Activated CD4-positive, alpha-beta T cell treated with anti-CD3 and anti-CD28 coated beads, Interleukin-2, Interleukin-4, amounts not matched to agents 100 ng/mL and 50 ng/mL, durations not matched to agents 16 hours and 8 hours (primary cell): ENCODE data around the gene SAP25.
A peak's percentile ranks its signal among the peaks of the same experiment; 100 is the strongest.

Experiments
- DNase-seq: peaks from one replicate; pipeline ENCODE4 v3.0.0-alpha.2; 2020; ENCODE audit warnings: low spot score

The SAP25 gene

GRCh38 chr7:100573691-100574361, at the start of gene SAP25:
Gene SAP25 (minus strand): TSS chr7:100573900. CDS start chr7:100573742, 158 bp downstream.
- no peak for DNase-seq

DNA sequence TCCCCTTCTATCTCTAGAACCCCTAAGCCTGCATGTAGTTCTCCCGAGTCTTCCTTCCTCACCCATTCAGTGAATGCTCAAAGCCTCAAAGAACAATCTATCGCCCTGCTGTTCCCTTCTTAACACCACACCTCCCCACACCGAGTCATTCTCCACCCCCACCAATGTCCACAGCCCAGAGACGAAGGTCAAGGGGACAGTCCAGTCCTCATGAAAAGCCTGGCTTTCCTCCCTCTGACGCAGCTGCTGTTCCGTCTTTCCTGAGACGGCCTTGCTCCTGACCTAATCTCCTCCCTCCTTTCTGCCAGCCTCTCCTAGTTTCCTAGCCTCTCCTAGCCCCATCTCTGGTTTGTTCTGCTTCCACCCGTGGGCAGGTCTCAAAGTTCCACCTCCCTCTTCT, 47.9 kb upstream of the SAP25 start:
- DNase-seq, result no peak

GRCh38 chr7:100620804-100621203, 47.1 kb upstream of the SAP25 start:
- DNase-seq, result no peak

DNA sequence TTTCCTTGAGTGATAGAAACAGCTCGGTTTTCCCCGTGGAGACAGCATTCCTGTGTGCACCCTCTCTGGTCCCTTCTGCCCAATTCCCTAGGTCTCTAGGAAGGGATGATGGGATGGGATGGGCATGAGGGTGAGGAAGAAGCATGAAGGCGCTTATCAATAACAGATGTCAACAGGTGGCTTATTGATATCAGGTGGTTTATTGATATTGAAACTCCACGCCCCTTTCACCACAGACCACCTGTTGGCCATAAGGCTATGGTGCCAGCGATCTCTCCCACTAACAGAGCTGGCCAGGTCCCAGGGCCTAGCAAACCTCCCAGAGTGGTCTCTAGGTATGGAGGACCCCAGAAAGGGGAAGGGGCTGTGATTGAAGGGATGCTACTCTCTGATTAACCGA, 46.5 kb upstream of the SAP25 start:
- DNase-seq, result no peak

DNA sequence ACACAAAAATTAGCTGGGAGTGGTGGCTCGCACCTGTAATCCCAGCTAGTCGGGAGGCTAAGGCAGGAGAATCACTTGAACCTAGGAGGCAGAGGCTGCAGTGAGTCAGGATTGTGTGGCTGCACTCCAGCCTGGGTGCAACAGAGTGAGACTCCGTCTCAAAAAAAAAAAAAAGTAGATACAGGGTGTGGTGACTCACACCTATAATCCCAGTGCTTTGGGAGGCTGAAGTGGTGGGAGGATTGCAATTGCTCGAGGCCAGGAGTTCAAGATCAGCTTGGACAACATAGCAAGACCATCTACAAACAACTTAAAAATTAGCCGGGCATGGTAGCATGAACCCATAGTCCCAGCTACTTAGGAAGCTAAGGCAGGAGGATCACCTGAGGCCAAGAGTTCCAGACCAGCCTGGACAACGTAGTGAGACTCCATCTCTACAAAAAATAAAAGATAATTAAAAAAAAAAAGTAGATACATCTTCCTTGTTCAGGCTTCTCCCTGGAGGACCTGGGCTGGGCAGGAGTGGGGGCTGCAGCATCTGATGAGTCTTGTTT, 40.7 kb upstream of the SAP25 start:
- no peak for DNase-seq

DNA sequence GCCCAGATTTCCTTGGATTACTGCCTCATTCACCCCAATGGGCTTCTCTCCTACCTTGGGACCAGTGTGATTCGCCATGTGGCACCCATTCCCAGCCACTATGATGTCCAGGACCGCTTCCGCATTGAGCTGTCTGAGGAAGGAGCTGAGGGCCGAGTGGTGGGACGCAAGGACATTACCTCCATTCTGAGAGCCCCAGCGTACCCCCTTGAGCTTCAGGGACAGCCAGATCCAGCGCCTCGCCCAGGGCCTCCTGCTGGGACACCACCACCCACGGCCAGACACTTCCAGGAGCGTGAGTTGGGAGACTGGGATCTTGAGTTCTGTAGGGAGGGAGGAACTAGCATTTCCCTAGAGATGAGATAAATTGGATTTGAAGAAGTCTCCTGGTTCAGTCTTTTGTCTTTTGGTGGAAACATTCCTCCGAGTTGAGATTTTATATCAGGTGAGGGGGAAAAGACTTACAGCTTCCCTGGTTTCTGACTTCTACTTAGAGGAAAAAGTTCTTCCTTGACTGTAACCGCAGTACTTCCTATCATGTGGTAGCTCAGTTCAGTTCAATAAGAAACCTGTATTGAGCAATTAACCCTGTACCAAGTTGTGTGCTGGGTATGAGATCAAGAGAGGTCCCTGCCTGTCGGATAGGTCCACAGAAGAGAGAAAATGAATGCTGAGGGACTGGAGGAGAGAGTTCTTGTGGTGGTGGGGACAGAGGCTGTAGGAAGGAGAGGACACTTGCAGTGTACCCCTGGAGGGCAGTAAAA, 39.9 kb upstream of the SAP25 start:
- no peak for DNase-seq

GRCh38 chr7:100612730-100613390, 39.2 kb upstream of the SAP25 start:
- DNase-seq, result no peak

DNA sequence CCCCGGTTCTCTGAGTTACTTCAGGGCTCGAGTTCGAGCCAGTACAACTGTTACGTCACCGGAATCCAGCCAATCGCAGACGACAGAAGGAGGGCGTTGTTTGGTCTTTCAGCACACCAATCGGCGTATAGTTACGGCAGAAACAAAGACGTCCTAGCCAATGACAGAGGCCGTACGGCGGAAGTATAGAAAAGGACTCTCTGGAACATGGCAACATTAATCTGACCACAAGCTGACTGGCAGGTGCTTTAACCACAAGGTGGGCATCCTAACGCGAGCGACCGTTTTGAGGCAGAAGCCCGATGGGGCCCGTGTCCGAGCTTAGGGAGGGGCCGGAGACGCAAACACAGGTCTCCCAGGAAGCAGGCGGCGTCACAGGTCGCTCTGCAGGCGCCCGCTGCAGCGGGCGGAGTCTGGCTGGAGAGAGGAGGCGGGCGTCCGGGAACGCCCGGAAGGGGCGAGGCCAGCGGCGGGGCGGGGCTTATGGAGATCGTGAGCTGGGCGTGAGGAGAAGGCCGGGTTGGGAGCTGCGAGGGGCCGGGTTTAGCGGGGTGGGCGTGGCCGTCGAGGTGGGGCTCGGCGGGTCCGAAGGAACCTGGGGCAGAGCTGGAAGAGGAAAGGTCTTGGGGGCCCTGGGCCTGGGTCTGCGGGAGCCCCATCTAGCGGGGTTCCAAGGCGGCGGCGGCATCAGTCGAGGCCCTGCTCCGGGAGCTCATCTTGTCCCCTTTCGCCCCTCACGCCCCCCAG, 38.5 kb upstream of the SAP25 start, which contains the start of gene MOSPD3:
TSS of gene MOSPD3 (plus strand) at position 558 of the 747 bp plus-strand sequence. CDS start 252 bp downstream, outside the sequence.
- DNase-seq, result peak; percentile 98

DNA sequence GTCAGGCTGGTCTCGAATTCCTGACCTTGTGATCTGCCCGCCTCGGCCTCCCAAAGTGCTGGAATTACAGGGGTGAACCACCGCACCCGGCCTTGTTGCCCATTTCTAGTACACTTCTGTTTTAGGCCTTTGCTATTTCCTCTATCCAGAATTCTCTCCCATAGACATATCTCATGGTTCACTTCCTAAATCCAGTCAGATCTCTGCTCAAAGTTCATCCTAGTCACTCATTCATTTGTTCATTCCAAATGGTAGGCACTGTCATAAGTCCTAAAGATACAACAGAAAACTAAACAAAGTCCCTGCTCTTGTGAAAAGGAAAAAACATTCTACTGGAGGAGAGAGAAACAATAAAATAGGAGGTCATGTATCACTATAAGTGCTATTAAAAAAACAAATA, 36.3 kb upstream of the SAP25 start:
- no peak for DNase-seq

- no peak for DNase-seq
Measured at GRCh38 chr7:100607111-100607510, 33.4 kb upstream of the SAP25 start.

GRCh38 chr7:100606313-100606712, 32.6 kb upstream of the SAP25 start:
- no peak for DNase-seq

- no peak for DNase-seq
Measured at GRCh38 chr7:100604976-100605911, 31.5 kb upstream of the SAP25 start.

DNA sequence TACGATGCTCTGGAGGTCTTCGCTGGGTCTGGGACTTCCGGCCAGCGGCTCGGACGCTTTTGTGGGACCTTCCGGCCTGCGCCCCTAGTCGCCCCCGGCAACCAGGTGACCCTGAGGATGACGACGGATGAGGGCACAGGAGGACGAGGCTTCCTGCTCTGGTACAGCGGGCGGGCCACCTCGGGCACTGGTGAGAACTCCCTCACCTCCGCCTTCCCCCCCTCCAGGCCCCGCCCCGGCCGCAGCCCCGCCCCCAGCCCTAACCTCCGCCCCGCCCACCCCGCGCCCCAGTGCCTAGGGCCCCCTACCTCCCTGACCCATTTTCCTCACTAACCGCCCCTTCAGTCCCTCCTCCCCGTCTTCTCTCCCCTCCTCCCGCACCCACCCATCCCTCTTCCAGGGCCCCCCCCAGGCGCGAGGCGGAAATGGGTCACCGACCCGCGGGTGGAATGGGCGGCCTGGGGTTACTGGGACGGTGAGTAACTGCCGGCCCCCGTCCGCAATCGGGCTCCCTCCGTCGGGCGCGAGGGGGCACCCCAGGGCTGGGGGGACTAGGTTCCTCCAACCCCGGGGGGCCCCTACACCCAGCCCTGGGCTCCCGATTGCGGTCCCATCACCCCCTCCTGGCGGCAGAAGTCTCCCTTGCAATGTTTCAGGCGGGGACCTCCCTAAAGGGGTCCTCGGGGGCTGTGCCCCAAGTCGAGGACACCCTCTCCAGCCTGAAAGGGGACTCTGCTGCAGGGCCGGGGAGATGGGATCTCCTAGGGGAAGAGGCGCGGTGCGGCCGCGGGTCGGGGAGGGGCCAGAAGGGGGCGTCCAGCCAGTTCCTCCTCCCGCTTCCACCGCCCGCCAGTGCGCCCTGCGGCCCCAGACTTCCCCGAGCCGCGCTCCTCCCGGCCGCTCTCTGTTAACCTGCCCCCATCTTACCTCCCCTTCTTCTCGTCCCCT, 30.6 kb upstream of the SAP25 start:
- peak; percentile 53 for DNase-seq

DNA sequence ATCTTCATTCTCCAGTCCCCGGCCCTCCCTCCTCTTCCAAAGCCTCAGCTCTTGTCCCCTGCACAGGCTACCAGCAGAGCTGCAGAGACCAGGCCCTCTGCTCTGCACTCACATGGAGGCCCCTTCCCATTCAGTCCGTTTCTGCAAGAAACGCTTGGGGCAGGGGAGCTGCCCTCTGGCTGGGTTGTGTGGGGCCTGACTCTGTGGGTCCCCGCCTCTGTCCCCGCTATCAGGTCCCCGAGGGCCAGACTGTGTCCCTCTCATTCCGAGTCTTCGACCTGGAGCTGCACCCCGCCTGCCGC, 30.0 kb upstream of the SAP25 start:
- no peak for DNase-seq

GRCh38 chr7:100602889-100603725, 29.4 kb upstream of the SAP25 start:
- DNase-seq, result no peak

DNA sequence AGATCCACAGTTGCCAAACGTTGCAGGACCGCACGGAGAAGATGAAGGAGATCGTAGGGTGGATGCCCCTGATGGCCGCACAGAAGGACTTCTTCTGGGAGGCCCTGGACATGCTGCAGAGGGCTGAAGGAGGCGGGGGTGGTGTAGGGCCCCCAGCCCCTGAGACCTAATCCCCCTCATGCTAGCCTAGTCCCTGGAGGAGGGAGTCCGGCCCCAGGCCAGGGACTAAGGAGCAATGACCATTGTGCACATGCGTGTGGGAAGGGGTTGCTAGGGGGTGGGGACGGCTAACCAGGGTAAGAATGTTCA, 27.0 kb upstream of the SAP25 start:
- no peak for DNase-seq

DNA sequence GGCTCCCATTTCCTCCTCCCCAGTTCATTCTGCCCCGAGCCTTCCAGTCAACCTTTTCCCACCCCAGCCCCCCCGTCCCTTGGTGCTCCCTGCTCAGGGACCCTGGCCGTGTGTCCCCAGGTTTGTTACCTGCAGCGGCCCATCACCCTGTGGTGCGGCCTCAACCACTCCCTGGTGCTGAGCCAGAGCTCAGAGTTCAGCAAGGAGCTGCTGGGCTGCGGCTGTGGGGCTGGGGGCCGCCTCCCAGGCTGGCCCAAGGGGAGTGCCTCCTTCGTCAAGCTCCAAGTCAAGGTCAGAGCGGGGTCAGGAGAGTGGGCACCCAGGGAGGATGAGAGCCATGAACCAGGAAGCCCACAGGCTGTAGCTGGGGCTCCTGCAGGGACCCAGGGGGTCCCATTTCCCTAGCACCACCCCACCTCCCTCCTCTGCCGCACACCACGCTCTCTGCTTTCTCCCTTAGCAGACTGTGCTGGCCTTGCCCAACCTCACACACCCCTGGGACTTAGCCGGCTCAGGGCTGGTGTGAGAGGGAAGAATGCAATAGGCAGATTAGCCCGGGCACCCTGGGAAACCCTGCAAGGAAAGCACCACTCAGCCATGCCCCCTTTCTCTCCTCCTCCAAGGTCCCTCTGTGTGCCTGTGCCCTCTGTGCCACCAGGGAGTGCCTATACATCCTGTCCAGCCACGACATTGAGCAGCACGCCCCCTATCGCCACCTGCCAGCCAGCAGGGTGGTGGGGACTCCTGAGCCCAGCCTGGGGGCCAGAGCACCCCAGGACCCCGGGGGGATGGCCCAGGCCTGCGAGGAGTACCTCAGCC, 26.4 kb upstream of the SAP25 start:
- DNase-seq, result no peak

- no peak for DNase-seq
Measured at GRCh38 chr7:100598425-100598824, 24.7 kb upstream of the SAP25 start.
